Stimulated activated CD4-positive, alpha-beta T cell treated with anti-CD3 and anti-CD28 coated beads, TNF-alpha, amount 100 ng/mL, for 24 hours (primary cell): ENCODE measurements around the gene EVX2.

Experiments
- DNase-seq, 3 experiments: peaks; one replicate each; pipeline ENCODE4 v3.0.0-alpha.2; 2020; ENCODE audit warnings: low read depth in 3 of 3

Gene EVX2

DNA sequence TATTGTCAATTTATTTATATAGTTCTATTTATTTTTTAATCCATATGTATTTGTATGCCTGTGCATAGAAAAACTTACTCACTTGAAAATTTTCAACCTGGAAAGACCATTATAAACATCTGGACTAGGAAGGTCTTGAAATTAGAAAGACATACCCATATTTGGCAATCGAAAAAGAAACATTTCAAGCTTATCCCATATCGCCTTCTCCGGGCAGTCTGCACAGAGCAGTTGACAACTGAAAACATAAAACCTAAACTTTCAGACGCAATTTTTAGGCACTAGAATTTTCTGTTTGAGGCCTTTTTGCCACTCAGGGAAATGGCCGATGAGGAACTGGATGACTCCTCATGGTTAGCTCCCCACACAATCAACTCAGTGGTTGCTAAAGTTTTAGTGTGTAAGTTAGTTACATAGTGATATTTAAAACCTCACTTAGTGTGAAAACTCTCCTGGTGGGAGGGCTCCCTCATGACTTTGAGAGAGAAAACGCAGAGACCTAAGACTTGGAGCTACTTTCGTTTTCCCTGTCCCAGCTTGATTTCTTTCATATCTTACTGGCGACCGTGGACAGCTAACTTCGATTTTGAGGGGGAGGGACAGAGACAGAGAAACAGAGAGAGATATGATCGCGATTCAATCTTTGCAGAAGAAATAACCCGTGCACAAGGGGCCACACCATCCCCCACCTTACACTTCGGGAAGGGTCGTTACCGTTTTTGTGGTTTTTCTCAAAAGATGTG is 12.7 kb upstream of the EVX2 start:
- no peak for DNase-seq

DNA sequence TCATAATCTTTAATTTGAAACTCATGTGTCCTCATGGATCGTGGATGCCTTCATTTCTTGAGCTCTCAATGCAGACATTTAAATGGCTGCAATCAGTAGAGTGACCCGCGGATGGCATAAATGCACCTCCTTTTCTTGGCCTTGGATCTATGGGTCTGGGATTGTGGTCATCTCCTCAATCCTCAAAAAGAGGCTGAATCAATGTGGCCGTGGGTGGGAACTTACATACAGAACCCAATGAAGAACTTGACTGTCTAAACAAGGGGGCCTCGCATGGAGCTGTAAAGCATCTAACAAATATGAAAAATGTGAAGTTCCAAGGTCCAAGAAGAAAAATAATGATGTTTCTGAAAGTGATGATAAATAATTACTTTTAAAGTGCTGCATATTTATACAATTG is 11.7 kb upstream of the EVX2 start:
- no peak for DNase-seq

DNA sequence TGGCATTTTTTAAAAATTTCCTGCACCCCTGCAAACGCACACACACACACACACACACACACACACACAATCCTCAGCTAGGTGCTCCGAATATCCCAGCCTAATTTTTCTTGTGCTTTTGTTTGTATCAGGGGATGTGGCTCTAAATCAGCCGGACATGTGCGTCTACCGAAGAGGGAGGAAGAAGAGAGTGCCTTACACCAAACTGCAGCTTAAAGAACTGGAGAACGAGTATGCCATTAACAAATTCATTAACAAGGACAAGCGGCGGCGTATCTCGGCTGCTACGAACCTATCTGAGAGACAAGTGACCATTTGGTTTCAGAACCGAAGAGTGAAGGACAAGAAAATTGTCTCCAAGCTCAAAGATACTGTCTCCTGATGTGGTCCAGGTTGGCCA is 10.6 kb upstream of the EVX2 start:
- no peak for DNase-seq

DNA sequence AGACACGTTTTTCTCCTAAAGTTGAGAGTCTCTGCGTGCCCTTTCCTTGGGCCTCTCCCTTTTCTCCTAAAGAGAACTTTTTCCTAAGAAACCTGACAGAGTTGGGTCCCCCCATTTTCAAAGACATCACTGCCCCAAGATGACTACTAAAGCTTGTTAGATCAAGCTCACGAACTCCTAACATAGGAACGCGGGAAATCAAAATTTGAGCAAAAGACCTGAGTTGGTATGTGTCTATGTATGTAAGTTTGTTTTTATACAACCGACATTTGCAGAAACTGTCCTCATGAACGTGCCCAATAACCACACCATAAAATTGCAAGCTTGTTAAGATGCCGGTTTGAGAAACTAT is 10.1 kb upstream of the EVX2 start:
- DNase-seq = no peak

DNA sequence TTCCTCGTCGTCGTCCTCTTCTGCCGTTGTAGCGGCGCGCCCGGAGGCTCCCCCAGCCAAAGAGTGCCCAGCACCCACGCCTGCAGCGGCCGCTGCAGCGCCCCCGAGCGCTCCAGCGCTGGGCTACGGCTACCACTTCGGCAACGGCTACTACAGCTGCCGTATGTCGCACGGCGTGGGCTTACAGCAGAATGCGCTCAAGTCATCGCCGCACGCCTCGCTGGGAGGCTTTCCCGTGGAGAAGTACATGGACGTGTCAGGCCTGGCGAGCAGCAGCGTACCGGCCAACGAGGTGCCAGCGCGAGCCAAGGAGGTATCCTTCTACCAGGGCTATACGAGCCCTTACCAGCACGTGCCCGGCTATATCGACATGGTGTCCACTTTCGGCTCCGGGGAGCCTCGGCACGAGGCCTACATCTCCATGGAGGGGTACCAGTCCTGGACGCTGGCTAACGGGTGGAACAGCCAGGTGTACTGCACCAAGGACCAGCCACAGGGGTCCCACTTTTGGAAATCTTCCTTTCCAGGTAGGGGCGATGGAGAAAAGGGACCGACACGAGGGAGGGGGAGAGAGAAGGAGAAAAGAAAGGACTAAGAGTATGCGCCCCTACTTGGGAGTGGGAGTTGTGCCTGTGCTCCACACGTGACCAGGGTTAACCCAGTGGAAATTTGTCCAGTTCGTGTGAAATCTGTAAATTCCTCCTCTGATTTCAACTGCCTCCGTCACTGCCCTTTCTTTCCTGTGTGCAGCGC is 9.6 kb upstream of the EVX2 start:
- no peak for DNase-seq

DNA sequence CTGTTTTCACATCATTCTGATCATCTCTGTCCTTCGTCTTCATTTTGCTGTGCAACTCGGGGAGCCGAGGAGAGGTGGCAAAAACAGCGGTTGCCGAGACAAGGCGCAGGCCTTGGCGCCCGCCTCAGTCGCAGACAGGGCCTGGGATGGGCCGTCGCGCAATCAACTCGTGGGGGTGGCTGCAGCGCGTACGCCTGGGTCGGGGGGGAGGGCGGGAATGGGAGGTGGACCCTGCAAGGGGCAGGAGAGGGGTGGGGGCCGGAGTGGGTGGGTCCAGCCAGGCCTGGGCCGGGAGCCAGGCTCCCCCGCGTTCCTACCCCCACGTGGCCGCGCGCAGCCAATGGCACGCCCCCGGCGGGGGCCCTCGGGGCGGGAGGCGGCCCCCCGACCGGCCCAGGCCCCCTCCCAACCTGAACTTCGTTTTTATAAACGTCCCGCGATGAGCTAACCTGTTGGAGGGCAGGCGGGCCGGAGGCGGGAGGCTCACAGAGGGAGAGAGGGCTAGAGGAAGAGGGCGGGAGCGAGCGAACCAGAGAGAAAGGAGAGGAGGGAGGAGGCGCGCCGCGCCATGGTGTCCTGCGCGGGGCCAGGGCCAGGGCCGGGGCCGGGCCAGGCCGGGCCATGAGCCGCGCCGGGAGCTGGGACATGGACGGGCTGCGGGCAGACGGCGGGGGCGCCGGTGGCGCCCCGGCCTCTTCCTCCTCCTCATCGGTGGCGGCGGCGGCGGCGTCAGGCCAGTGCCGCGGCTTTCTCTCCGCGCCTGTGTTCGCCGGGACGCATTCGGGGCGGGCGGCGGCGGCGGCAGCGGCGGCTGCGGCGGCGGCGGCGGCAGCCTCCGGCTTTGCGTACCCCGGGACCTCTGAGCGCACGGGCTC is 8.7 kb upstream of the EVX2 start, which contains the start of gene HOXD13:
HOXD13 (plus strand) TSS at position 452 of the 875 bp plus-strand sequence; CDS start at position 622, 170 bp downstream.
- no peak for DNase-seq

DNA sequence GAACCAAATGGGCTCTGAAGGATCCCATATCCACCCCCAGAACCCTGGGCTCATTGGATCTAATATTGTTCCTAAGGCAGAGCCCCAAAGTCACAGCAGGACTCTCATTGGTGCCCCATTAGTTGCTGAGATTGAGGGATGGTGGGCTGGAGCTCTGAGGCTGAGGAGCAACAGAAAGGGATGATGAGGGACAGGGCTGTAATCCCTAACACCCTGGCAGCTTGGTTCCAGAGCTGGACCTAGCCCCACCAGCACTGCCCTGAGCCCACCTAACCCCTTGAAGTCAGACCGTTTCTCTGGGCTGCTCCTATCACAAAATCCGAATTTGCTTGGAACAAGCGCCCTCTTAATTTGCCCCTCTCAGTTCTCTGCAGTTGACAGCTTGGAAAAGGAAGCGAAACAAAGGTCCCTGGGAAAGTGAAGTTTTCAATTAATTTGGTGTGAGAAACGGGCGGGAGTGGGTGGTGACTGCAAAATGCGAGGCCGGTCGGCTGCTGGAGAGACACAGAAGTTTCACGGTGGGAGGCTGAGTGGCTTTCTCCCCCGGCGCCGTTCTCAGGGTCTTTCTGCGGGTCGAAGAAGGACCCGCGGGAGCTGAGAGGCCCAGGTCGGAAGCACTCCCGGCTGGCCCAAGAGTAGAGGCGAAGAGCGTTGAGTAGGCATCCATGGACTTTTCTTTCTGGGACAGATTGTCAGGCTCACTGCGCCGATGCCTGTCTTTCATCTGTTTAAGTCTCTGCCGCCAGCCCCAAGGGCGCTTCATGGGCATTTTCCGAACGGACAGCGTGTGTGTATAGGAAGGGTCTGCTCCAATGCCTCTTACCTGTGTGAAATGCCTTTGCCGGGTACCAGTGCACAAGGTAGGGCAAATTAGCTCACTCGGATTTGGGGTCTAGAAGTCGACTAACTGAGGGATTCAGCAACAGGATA is 7.8 kb upstream of the EVX2 start:
- no peak for DNase-seq

DNA sequence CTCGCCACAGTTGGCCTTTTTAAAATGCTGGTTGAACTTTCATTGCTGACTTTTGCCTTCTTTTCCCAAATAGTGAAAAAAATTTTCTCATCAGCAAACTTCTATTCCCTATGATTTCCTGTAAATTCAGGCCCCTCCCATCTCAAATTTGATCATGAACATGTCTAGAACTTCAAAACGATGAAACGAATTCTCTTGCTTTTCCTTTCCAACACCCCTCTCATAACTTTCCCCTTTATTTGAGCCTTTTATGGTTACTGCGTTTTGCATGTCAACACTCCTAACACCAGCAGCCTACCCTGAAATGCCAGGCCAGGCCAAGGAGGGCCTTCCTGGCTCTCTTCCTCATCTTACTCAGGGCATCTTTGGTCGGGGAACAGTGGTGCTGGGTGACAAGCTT is 7.1 kb upstream of the EVX2 start:
- no peak for DNase-seq

DNA sequence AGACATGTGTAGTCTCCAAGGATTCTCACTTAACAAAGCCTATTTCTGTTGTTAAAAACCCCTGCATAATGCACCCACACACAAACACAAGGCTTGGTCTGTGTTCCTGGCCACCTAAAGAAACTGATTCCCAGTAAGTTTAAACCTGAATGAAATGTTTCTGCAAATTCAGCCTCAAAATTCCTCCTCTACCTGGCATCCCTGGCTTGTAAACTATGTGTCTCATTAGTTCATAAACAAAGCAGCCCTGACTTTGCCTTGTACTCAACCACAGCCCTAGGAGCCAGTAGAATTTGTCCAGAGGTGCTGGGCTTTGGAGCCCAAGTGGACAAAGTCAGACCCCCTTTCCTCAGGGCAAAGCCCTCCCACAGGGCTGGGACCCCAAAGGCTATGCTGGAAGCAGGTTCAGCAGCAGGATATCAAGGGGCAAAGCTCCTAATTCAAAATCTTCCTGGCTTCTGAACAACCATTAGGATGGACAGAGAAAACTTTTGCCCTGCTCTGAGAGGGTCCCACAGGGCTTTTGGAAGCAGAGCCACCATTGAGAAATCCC is 6.2 kb upstream of the EVX2 start:
- no peak for DNase-seq

DNA sequence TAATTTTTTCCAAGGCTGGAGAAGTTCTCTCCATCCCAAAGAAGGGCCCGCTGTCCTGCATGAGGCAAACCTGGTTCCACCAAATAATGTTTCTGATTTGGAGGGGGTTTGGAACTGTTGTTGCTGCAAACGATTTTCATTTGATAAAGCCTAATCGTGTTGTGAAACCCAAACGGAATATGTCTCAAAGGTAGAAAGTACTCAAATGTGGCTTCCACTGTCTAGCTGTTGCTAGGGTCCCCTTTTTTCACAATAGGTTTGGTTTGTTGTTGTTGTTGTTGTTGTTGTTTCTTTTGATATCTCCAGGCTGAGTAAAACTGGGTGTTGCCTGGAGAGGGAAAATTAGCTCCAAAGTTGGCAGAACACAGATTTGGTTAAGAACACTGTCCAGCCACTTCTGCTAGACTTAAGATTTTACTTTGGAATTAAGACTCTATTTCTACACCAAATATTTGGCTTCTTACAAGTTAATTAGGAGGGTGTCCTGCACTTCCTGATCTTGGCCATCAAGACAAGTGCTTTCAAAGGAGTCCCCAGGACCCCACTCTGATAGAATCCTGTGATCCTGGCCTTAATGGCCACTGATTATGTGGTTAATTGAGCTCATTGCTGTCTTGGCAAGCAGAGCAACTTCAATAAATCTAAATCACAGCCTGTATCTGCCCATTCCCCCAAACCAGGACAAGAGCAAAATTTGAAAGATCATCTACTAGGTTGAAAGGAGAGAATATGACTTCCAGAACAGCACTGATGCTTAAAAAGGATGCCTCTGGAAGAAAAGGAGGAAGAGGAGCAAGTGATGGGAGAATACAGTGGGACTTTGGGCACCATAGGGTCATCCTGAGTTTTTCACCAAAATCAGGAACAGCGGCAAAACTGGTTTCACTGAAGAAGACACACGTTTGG is 5.4 kb upstream of the EVX2 start:
- DNase-seq = no peak

DNA sequence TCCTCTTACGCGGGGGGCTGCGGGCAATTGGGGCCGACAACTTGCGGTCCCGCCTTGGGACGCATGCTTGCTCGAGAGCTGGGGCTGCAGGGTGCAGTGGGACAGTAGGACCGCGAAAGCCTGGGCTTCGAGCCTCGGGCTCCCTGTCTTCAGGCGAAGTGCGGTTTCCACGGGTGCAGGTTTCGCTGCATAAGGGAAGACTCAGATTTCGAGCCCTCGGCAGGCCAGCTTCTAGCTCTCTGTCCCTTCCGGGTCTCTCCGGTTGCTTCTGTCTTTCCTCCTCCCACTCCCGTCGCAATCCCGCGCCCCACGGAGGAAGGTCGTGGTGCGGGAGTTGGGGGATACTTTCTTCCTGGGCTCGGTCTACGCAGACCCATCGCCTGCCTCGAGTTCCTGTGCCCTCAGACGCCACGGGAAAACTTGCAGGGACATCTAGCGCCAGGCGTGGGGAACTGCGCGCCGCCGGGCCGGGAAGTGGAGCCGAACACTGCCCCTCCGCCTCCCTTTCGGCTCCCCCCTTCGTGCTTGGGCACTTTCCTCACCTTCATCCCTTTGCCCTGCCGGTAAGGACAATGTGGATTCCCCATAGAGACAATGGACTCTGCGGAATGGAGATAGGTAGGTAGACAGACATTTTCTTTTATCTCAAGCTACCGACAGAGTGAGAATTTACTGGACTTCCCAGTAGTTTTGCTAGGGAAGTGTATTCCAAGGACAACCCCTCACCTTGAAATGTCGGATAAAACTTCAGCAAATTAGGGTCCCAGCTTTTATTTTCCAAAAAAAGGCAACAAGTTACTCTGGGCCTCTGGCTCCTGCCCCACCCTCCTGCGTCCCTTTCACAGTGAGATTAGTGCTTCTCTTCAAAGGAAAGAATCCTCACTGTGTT is 4.5 kb upstream of the EVX2 start:
- no peak for DNase-seq

DNA sequence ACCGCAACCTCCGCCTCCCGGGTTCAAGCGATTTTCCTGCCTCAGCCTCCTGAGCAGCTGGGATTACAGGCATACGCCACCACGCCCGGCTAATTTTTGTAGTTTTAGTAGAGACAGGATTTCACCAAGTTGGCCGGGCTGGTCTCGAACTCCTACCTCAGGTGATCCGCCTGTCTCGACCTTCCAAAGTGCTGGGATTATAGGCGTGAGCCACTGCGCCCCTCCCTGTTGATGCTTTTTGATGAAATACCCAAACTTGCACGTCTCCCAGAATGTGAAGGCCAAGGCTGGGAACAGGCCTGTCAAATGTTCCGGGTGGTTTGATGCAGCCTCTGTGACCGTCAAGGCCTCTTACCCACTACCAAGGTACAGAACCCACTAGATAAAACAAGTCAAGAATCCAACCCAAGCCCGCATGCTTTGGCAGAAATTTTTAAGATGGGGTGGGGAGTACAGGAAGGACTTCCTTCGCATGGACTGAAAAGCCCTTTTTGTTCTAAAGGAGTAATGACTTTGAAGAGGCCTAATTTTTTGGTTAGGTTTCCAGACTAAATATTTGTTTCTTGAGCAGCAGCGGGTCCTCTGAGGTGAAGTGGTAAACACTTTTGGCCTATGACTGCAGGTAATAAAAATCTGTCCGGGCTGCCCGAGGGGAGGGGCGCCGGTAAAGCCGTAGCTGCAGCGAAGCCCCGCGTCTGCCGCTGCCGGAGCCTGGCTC is 3.7 kb upstream of the EVX2 start:
- no peak for DNase-seq

DNA sequence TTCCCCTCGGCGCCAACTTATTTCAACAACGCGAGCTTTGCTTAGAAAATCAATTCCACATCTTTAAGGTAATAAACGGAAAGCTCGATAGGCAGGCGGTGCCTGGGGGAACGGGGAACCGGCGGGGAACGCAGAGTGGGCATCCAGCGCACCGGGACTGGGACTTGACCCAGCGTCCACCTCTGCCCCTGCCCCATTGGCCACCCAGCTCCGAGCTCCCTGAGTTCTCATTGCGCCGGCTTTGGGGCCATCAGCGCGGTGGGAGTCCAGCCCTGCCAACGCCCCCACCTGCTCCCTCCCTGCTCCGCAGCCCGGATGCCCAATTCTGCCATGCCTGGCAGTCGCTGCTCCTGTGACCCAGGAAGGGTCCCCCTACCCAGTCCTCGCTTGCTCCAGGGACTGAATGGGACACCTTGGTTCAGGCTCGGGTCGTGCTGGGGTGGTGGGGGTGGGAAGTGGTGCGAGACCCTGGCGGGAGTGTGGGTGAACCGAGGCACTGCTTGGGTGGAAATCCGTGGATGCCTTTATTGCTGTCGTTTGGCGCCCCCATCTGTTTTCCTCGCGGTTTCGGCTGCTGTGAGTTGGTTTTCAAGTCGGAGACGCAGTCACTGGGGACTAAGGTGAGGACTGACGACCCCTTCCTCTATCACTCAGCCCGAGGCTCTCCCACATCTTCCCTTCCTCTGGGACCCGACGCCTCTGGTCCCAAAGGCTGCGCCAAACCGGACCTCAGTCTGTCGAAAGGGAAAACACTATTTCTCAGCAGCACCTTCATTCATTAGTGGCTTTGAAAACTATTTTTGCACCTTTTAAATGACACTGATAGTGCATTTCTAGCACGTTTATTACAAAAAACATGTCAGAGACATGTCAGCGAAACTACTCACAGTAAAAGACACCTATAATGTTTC is 2.4 kb upstream of the EVX2 start:
- no peak for DNase-seq

DNA sequence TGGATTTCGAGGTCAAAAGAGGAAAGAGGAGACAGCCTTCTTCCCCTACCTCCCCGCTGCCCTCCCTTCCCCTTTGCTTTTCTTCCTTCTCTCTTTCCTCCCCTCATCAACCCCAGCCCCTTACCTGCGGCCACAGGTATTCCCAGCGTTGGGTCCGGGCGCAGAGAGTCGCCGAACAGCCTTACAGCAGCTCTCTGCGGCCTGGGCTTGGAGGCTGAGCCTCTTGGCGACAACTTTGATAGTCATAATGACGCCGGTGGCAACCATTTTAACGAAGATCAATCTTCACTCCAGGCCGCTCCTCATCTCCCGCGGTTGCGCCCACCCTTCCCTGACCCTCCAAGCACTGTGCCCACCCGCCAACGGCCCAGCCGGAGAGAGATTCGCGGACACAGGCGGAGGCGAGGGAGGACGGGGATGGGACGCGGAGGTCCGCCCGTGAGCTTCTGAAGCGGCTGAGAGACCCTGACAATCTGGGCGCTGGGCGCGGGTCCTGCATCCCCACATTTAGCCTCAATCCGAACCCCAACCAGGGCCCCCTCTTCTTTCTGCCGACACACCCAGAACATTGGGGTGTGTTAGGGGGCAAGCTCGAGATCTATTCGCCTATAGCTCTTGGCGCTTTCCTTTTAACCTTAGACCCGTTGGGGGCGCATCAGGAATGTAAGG is 1.5 kb upstream of the EVX2 start:
- no peak for DNase-seq

DNA sequence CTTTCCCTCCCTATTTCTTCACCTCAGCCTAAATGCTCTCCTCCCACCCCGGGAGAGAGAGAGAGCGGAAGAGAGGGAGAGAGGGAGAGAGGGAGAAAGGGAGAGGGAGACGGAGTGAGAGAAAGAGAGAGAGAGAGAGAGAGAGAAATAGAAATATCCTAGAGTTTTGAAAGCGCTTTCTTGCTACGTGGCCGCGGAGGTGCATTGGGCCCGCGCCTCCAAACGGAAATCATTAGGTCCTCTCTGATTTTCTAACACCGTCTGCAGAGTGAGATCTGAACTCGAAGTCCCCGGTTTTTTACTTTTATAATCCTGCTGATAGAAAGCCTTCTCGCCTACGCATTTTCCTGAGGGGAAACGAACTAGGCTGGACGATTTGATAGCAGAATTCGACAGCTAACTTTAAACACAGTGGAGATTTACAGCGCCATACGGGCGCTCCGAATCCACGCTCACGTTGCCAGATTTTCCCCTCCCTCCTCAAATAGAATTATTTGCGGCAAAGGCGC is 903 bp upstream of the EVX2 start:
- DNase-seq = no peak
